Stimulated activated memory B cell treated with anti-CD40 and anti-IgM and Interleukin-4, amounts not matched to agents 10 μg/mL and 1 μg/mL and 100 μg/mL, for 72 hours (primary cell): ENCODE measurements around the gene TMEM190.
"Not testable (repeated sequence)": the region's sequence is repeated elsewhere in the genome, so short reads cannot be mapped to it uniquely, and the experiment has no call there.

Source experiments
- ATAC-seq: fragments of 150-1000 bp; cut with Tn5 transposase; 2 replicates; pipeline ENCODE4 v1.10.0; 2021
- H3K27ac Mint-ChIP-seq: one replicate; pipeline ENCODE4 v1.8.0; 2022; ENCODE audit warnings: mild to moderate bottlenecking, mixed read lengths
- H3K27me3 Mint-ChIP-seq: one replicate; pipeline ENCODE4 v1.8.0; 2022; ENCODE audit warnings: mixed read lengths
- H3K36me3 Mint-ChIP-seq: one replicate; pipeline ENCODE4 v1.8.0; 2022; ENCODE audit warnings: mixed read lengths
- H3K4me1 Mint-ChIP-seq: one replicate; pipeline ENCODE4 v1.8.0; 2022; ENCODE audit warnings: mixed read lengths
- H3K4me3 Mint-ChIP-seq: one replicate; pipeline ENCODE4 v1.8.0; 2022; ENCODE audit warnings: mild to moderate bottlenecking, moderate library complexity, mixed read lengths
- H3K9me3 Mint-ChIP-seq: one replicate; pipeline ENCODE4 v1.8.0; 2022; ENCODE audit warnings: mixed read lengths

TMEM190 gene

DNA sequence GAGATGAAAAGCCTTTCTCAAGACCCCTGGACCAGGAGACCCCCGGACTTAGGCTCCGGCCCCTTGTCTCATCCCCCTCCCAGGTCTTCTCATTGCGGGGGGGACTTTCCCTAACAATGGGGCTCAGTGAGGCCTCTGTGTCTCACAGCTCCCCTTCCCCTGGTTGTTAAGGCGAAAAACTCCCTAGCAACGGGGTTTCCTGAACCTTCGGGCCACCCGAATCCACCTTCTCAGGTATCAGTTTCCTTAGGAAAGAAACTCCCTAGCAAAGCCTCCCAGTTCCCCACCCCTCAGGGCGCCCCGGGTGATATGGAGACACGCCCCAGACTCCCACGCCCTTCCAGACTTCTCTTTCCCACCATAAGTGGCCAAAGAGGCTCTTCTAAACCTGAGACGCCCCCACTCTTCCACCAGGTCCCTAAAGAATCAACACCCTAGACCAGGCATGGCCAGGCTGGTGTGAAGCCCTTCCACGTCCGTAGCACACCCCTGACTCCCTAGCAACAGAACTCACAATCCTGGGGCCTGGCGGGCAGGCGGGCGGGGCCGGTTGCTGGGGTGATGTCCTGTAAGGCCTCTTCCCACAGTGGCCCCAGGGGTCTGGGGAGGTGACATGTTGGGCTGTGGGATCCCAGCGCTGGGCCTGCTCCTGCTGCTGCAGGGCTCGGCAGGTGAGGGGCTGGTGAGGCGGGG is at the start of gene TMEM190:
Gene TMEM190 (plus strand): TSS at position 586 of the 693 bp plus-strand sequence. CDS start 28 bp downstream, at position 614.
- Mint-ChIP-seq H3K27me3 (peaks cover 49% of the 10 kb centered on the region), H3K9me3 (no peaks in the 10 kb centered on the region), H3K36me3 (no peaks in the 10 kb centered on the region), H3K27ac (no peak within 1 kb of the TSS), H3K4me1 (peaks cover 6% of the 10 kb centered on the region), H3K4me3 (no peak within 1 kb of the TSS)
- ATAC-seq: no peak

DNA sequence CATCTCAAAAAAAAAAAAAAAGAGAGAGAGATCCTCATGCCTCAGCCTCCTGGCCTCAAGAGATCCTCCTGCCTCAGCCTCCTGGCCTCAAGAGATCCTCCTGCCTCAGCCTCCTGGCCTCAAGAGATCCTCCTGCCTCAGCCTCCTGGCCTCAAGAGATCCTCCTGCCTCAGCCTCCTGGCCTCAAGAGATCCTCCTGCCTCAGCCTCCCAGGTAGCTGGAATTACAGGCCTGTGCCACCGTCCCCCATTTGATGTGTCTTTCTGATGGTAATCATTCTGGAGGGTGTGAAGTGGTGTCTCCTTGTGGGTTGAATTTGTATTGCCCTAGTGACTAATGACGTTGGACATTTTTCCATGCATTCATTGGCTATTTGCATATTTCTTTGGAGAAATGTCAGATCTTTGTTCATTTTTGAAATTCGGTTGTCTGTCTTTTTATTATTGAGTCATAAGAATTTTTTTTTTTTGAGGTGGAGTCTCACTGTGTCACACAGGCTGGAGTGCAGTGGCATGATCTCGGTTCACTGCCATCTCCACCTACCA is 47.8 kb upstream of the TMEM190 start:
- ATAC-seq, H3K36me3 Mint-ChIP-seq, H3K4me3 Mint-ChIP-seq, H3K4me1 Mint-ChIP-seq, H3K9me3 Mint-ChIP-seq, H3K27ac Mint-ChIP-seq: not testable (repeated sequence)
- peaks cover 46% of the 10 kb centered on the region for H3K27me3 Mint-ChIP-seq

DNA sequence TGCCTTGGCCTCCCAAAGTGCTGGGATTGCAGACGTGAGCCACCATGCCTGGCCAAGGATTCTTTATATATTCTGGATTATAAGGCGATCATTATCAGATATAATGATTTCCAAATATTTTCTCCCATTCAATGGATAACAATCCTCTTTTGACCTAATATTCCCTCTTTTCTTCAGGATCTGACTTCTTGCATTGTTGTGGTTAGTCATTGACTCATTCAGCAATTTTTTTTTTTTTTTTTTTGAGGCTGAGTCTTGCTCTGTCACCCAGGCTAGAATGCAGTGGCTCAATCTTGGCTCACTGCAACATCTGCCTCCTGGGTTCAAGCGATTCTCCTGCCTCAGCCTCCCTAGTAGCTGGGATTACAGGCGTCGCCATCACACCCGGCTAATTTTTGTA is 46.8 kb upstream of the TMEM190 start:
- H3K4me3 Mint-ChIP-seq, H3K4me1 Mint-ChIP-seq, H3K27ac Mint-ChIP-seq, H3K36me3 Mint-ChIP-seq, ATAC-seq, H3K9me3 Mint-ChIP-seq: not testable (repeated sequence)
- H3K27me3 Mint-ChIP-seq: peaks cover 50% of the 10 kb centered on the region

DNA sequence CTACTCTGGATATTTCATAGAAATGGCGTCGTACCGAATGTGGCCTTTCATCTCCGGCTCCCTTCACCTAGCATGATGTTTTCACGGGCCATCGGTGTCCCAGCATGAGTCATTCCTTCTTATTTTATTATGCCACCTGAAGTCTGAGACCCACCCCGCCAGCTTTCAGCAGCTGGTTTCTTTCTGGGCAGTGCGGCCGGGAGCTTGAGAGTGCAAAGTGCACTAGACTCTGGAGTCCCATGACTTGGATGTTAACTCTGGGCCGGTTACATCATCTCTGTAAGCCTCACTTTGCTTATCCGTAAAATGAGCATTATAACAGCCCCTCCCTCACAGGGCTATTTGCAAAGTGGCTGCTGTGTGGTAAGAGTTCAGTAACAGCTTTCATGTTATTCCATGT is 42.8 kb upstream of the TMEM190 start:
- no peak overlapping the region for H3K4me3 Mint-ChIP-seq
- no peaks in the 10 kb centered on the region for H3K9me3 Mint-ChIP-seq
- H3K4me1 Mint-ChIP-seq: peaks cover 6% of the 10 kb centered on the region
- peaks cover 59% of the 10 kb centered on the region for H3K27me3 Mint-ChIP-seq
- no peak overlapping the region for H3K27ac Mint-ChIP-seq
- ATAC-seq: no peak
- H3K36me3 Mint-ChIP-seq: no peaks in the 10 kb centered on the region

DNA sequence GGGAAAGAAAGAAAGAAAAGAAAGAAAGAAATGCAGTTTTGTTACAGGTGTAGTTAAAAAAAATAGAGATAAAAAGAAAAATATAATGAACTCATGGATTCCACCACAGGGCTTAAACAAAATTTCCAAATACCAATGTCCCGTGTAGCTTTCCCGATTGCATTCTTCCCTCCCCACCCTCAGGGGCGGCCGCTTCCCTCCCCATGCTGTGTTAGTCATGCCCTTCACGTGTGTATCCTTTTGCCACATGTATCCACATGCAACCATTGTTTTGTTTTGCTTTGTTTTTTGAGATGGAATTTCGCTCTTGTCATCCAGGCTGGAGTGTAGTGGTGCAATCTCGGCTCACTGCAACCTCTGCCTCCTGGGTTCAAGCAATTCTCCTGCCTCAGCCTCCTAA is 40.5 kb upstream of the TMEM190 start:
- H3K27me3 Mint-ChIP-seq: peaks cover 66% of the 10 kb centered on the region
- H3K4me3 Mint-ChIP-seq: no peak overlapping the region
- peaks cover 20% of the 10 kb centered on the region for H3K4me1 Mint-ChIP-seq
- no peak for ATAC-seq
- H3K9me3 Mint-ChIP-seq: no peaks in the 10 kb centered on the region
- no peak overlapping the region for H3K27ac Mint-ChIP-seq
- H3K36me3 Mint-ChIP-seq: no peaks in the 10 kb centered on the region

DNA sequence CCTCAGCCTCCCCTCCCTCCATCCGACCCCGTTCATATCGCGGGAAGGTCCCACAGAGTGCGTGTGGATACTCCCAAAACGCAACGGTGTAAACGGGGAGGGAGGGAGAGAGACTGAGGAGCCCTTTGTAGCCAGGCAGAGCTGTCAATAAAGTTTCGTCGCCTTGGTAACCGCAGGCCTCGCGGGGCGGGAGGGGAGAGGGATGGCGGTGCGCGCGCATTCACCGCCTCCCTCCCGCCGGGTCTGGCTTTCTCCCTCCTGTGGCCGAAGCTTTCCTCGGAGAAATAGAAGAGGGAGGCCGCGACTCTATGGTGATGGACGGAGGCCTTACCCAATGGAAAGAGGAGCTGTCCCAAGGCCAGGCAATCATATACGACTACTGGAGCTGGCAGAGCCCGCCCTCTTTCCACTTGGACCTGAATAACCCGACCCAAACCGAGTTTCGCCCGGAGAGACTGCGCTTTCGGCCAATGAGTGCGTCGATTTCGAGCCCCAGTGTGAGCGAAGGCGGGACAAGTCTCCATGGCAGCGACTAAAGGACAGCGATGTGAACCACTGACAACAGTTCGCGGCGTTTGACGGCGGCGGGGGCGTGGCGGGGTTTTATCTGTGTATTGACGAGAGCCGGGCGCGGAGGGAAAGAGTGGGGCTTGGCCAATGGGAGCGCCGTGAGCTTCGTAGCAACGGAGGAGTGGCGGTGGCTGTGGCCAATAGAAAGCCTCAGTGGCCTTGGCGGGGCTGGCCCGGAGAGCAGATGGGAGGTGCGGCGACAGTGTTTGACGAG is 37.3 kb upstream of the TMEM190 start, which contains the start of gene KMT5C:
Gene KMT5C (plus strand): TSS at position 772 of the 784 bp plus-strand sequence. CDS start 2,061 bp downstream, outside the sequence.
- peaks cover 49% of the 10 kb centered on the region for H3K27me3 Mint-ChIP-seq
- peaks cover 27% of the 10 kb centered on the region for H3K4me1 Mint-ChIP-seq
- H3K36me3 Mint-ChIP-seq: peaks cover 15% of the 10 kb centered on the region
- ATAC-seq: peak; percentile 94
- H3K27ac Mint-ChIP-seq: peak within 1 kb of the TSS; percentile 73
- peak within 1 kb of the TSS; percentile 90 for H3K4me3 Mint-ChIP-seq
- no peaks in the 10 kb centered on the region for H3K9me3 Mint-ChIP-seq

DNA sequence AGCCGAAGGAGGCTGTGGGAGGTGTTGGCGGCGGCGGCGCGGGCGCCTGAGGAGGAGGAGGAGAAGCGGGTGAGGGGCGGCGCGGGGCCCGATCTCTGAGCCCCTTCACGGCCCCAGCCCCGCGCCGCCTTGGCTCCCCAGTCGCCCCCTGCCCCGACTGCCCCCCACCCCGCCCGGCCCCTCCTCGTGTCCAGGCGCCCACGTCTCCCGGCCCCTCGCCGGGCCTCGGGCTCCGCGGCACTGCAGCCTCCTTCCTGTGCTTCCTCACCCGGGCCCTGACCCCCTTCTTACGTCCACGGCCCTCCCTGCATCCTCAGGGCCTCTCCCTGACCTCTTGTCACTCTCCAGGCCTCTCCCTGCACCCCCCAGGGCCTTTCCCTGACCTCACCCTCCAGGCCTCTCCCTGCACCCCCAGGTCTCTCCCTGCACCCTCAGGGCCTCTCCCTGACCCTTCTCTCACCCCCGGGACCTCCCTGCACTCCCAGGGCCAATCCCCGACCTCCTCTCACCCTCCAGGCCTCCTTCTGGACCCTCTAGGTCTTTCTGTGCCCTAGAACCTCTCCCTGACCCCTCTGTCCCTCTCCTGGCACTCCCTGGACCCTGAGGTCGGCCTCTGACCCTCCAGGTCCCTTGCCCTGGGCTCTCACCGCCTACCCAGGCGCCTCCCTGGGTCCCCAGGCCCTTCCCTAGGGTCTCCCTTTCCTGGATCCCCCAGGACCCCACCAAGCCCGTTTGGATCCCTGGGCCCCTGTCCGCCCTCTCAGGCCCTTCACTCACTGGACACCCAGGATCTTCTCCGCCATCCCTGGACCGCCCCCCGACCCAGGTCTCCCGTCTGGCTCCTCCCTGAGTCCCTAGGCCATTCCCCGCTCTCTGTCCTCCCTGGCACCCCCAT is 36.5 kb upstream of the TMEM190 start:
- H3K9me3 Mint-ChIP-seq: no peaks in the 10 kb centered on the region
- H3K36me3 Mint-ChIP-seq: peaks cover 24% of the 10 kb centered on the region
- peaks cover 42% of the 10 kb centered on the region for H3K27me3 Mint-ChIP-seq
- peak overlapping the region; percentile 90 for H3K4me3 Mint-ChIP-seq
- peaks cover 28% of the 10 kb centered on the region for H3K4me1 Mint-ChIP-seq
- H3K27ac Mint-ChIP-seq: peak overlapping the region; percentile 73
- ATAC-seq: no peak

DNA sequence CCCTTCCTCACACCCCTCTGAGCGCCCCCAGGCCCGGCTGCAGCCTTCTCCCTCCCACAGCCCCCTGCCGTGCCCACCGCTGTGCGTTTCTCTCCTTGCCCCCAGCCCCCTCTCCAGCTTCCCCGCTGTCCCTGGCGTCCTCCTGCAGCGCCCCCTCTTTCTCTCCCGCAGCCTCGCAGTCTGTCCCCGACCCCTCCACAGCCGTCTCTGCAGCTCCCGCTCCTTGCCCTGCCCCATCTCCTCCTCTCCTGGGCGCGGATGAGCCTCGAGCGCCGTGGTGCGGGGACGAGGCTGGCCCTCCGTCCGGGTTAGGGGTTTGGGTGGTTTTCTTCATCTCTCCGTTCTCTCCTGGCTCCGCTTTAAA is 35.9 kb upstream of the TMEM190 start:
- Mint-ChIP-seq H3K4me1 (peaks cover 33% of the 10 kb centered on the region), H3K27ac (peak overlapping the region; percentile 73), H3K27me3 (peaks cover 36% of the 10 kb centered on the region), H3K9me3 (no peaks in the 10 kb centered on the region), H3K4me3 (peak overlapping the region; percentile 88), H3K36me3 (peaks cover 30% of the 10 kb centered on the region)
- ATAC-seq: no peak

DNA sequence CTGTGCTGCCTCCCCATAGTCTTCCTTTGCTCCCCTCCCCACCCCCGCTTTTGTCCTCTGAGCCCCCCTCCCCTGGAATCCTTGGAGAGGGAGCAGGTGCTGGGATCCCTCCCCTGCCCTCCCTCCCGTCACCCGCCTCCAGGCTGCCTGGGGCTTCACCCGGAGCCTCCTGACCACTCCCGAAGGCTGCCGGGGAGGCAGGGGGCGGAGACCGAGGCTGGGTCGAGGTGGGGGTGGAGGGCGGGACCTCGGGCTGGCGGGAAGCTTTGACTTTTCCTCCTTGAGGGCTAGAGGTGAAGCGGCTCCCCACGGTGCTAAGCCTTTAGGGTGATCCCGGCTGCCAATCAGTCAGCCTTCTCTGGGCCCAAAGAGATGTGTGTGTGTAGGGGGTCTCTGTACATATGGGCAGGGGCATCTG is 35.4 kb upstream of the TMEM190 start:
- Mint-ChIP-seq H3K27me3 (peaks cover 31% of the 10 kb centered on the region), H3K9me3 (no peaks in the 10 kb centered on the region), H3K36me3 (peaks cover 30% of the 10 kb centered on the region), H3K4me1 (peaks cover 33% of the 10 kb centered on the region), H3K27ac (peak overlapping the region; percentile 73), H3K4me3 (peak overlapping the region; percentile 88)
- no peak for ATAC-seq

DNA sequence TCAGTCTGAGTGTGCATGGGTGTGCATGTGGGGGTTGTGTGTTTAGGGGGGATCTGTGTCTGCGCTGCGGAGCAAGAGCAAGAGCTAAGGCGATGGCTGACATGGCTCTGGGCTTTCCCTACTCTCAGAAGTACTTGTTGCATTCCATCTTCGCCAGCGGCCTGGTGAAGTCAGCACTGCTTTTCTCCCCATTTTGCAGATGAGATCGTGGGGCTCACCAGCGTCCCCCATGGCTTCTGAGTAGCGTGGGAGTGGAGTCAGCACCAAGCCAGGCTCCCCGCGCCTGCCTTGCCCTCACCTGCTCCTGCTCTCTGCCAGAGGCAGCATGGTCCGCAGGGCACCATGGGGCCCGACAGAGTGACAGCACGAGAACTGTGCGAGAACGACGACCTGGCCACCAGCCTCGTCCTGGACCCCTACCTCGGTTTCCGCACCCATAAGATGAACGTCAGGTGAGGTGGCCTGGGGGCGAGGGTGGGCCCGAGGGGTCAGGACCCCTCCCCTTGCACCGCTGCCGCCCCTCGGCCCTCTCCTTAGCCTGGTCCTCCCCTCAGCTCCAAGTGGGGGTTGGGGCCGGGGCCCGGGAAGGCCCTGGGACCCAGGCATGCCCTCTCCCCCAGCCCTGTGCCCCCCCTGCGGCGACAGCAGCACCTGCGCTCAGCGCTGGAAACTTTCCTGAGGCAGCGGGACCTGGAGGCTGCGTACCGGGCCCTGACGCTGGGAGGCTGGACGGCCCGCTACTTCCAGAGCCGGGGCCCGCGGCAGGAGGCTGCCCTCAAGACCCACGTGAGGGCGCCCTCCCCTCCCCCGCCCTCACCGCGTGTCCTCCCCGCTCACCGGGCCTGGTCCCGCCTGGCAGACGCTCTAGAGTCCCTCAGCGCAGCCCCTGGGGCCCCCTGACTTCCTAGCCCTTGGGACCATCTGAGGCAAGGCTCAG is 34.8 kb upstream of the TMEM190 start:
- Mint-ChIP-seq H3K36me3 (peaks cover 30% of the 10 kb centered on the region), H3K4me3 (no peak overlapping the region), H3K4me1 (peaks cover 33% of the 10 kb centered on the region), H3K9me3 (no peaks in the 10 kb centered on the region), H3K27me3 (peaks cover 25% of the 10 kb centered on the region), H3K27ac (no peak overlapping the region)
- ATAC-seq: no peak

DNA sequence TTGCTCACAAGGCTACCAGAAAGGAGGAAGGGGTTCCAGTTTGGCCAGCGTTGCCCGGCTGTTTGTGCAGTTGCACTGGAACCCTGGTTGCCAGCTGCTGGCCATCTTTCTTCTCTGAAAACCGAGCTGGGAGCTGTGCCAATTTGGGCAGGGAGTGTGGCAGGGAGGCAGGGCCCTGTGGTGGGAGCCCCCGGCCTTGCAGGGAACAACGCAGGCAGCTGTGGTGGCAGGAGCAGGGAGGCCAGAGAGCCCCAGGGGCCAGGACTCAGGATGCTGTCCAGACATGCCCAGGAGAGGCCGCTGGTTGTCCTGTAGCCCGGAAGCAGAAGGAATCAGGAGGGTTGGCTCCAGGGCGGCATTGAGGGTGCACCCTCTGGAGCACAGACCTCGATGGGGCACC is 32.2 kb upstream of the TMEM190 start:
- H3K9me3 Mint-ChIP-seq: no peaks in the 10 kb centered on the region
- H3K4me3 Mint-ChIP-seq: no peak overlapping the region
- ATAC-seq: no peak
- H3K27ac Mint-ChIP-seq: no peak overlapping the region
- peaks cover 30% of the 10 kb centered on the region for H3K36me3 Mint-ChIP-seq
- peaks cover 11% of the 10 kb centered on the region for H3K27me3 Mint-ChIP-seq
- H3K4me1 Mint-ChIP-seq: peaks cover 25% of the 10 kb centered on the region

DNA sequence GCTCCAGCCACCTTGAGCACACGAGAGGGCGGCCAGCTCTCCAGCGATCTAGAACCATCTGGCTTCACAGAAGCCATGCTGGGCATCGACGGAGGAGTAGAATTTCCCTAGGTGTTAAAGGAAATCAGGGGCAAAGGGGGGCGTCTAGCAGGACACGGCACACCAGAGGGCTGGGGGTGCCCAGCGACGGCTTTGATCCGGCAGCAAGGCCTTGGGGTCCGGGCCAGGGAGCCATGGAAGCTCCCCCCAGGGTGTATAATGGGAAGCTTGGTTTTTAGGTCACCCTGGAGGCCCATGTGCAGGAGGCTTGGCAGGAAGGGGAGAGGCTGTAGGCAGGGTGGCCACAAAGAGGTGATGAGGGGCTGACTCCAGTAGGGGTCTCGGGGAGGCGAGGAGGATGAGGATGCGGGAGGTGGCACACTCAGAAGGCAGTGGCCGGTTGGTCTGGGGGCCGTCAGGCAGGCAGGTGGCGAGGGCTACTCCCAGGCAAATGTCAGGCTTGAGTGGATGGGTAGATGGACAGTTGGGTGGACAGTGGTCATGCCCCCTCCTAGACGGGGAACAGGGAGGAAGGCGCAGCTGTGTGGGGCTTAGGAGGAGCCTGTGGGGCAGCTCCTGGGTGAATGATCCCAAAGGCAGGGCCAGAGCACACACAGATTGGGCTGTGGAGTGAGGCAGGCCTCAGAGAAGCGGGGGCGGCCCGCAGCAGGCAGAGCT is 31.4 kb upstream of the TMEM190 start:
- no peak overlapping the region for H3K27ac Mint-ChIP-seq
- no peak for ATAC-seq
- H3K4me1 Mint-ChIP-seq: peaks cover 21% of the 10 kb centered on the region
- peaks cover 13% of the 10 kb centered on the region for H3K27me3 Mint-ChIP-seq
- no peaks in the 10 kb centered on the region for H3K9me3 Mint-ChIP-seq
- H3K36me3 Mint-ChIP-seq: peaks cover 30% of the 10 kb centered on the region
- H3K4me3 Mint-ChIP-seq: no peak overlapping the region

DNA sequence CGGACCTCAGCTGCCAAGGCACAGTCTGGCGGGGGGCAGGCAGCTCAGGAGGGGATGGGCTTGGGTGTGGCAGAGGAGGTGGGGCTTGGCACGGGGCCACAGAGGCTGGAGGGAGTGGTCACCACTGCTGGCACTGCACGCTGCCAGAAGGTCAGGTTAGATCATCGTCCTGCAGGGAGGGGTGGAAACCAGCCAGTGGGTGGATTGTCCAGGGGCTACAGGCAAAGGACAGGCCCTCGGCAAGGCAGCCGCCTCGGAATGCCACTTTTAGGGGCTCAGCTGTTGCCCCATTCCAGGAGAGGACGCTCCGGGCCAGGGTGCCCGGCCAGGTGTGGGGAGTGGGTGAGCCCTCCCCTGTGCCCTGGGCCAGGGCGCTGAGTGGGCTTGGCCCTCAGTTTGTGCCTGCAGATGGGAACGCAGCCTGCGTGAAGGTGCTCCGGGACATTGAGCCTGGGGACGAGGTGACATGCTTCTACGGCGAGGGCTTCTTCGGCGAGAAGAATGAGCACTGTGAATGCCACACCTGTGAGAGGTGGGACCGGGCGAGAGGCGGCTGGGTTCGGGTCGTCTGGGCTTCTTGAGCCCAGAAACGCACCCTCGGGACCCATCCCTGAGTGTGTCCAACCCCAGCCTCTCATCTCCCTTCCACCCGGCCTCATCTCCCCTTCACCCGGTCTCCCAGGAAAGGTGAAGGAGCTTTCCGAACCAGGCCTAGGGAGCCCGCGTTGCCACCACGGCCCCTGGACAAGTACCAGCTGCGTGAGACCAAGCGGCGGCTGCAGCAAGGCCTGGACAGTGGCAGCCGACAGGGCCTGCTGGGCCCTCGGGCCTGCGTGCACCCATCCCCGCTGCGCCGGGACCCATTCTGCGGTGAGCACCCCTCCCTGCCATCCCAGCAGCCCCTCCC is 30.6 kb upstream of the TMEM190 start:
- Mint-ChIP-seq H3K36me3 (peaks cover 30% of the 10 kb centered on the region), H3K4me1 (peaks cover 14% of the 10 kb centered on the region), H3K9me3 (no peaks in the 10 kb centered on the region), H3K27me3 (peaks cover 13% of the 10 kb centered on the region), H3K27ac (no peak overlapping the region), H3K4me3 (no peak overlapping the region)
- ATAC-seq: no peak
